ENCODE results near the gene HABP2.

GRCh38 chr10:113576852-113577251 is 24.0 kb downstream of the HABP2 start:
- TF ChIP-seq CTCF (IDR thresholded peaks at IDR 0.05; ENCODE audit: poor library complexity, severe bottlenecking) (no peak), EP300 (conservative IDR thresholded peaks at IDR 0.05; ENCODE audit: poor library complexity, severe bottlenecking) (no peak), POLR2AphosphoS5 (IDR thresholded peaks at IDR 0.05) (no peak), EZH2 (IDR thresholded peaks at IDR 0.05; ENCODE audit: borderline replicate concordance, insufficient read depth, low read length, poor library complexity, severe bottlenecking) (no peak), MXI1 (conservative IDR thresholded peaks at IDR 0.05; ENCODE audit: poor library complexity, severe bottlenecking) (no peak), SMC3 (conservative IDR thresholded peaks at IDR 0.05; ENCODE audit: poor library complexity) (no peak), RAD21 (conservative IDR thresholded peaks at IDR 0.05) (no peak), TAF1 (IDR thresholded peaks at IDR 0.05; ENCODE audit: low read depth) (no peak)
